SK-N-MC (cell line): Measurements from ENCODE around the gene FXYD5.

Source experiments
- EZH2 ChIP-seq: fragments of 200-600 bp; sonication (generic); IDR thresholded peaks from one replicate; pipeline ENCODE4 v1.6.1; 2017; ENCODE audit warnings: antibody characterized with exemption
- POLR2AphosphoS5 ChIP-seq: IDR thresholded peaks from 2 replicates; pipeline ENCODE4 v1.6.1; 2012; ENCODE audit warnings: mild to moderate bottlenecking, low read depth, low read length, borderline replicate concordance

DNA sequence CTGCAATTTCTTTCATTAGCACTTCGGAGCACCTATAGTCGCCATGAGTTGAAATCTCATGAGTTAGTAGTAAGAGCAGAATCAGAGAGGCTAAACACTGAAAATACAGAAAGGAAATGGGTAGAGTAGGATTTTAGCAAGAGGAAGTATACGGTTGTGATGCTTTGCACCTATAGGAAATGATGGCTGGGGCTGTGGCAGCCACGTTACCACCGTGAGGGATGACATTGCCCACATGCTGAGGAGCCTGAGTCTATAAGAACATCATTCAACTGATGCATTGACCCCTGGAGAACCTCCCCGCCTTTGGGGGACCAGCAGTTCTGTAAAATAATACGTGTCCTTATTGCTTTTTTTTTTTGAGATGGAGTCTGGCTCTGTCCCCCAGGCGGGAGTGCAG lies 53.6 kb downstream of the FXYD5 start:
- no peak for TF ChIP-seq EZH2
- no peak for TF ChIP-seq POLR2AphosphoS5
